ENCODE results near the gene FBLL1.

DNA sequence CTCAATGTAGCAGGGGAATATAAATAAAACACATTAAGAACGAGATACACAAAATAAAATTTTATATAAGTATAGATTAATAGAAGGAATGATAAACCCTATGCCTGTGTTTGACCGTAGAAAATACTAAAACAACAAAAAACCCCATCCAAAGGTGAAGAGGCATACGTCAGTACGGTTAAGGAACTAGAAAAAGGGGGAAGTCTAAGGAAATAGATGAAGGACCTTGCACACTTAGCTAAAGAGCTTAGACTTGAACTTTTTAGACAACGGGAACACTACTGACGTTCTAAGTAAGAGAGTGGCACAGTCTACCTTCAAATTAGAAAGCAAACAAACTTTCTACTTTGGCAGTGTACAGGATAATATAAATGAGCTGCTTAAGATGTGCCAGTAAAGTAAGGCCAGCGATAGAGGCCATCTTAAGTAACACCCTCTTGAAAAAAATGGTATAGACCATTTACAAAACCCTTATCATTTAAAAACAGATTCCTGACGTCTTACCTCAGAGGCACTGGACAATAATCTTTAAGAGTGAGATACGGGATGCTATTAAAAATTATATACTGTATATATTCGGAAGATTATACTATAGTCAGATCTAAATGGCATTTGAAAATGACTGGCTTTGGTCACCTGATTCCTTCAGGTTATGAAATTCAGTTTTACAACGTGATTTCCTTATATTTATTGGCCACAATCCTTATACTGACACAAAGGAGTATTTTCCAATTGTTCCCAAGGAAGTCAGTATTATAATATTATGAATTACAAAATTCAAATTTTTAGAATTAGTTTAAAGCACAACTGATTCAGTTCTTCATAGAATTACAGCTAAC, 41.6 kb downstream of the FBLL1 start:
- TF ChIP-seq CTCF (IDR thresholded peaks at IDR 0.05), result no peak
- no peak for TF ChIP-seq EP300 (IDR thresholded peaks at IDR 0.05; ENCODE audit: borderline replicate concordance in 1 of 2, low read depth in 1 of 2, low read length in 1 of 2)
- no peak for TF ChIP-seq YY1 (IDR thresholded peaks at IDR 0.05; ENCODE audit: low read depth)
- TF ChIP-seq EZH2phosphoT487 (IDR thresholded peaks at IDR 0.05; ENCODE audit: borderline replicate concordance, low read depth), result no peak
- TF ChIP-seq, protein P1, sequence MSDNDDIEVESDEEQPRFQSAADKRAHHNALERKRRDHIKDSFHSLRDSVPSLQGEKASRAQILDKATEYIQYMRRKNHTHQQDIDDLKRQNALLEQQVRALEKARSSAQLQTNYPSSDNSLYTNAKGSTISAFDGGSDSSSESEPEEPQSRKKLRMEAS (IDR thresholded peaks at IDR 0.05; ENCODE audit: low read depth), result no peak

All from SK-N-SH (cell line).